ENCODE results near the gene FAM124A. TPM values are rescaled to one million over a fixed set of nuclear protein-coding genes. Genes with fewer than 3 reads are reported as not detected.

FAM124A gene
- total RNA-seq, 4 donors from 2014 or later: 1.9 to 17.7 (median 2.7) TPM

GRCh38 chr13:51191743-51192142 is 30.5 kb upstream of the FAM124A start:
- in situ Hi-C loops (cut with MboI; ENCODE audit: low pct_ligation_motif_present in 1 of 4, low pct_unique_long_range_greater_than_20kb in 1 of 4, low sequenced_read_pairs in 3 of 4) (no loop called here), intact Hi-C loops (cut with DNase I; ENCODE audit: low total_unique reads) (no loop called here)
- Histone ChIP-seq H3K9me3 (no peaks in the 10 kb centered on the region), H3K27ac (no peak overlapping the region), H3K4me1 (no peaks in the 10 kb centered on the region), H3K27me3 (no peaks in the 10 kb centered on the region), H3K36me3 (no peaks in the 10 kb centered on the region), H3K4me3 (no peak overlapping the region)
- TF ChIP-seq POLR2AphosphoS5 (IDR thresholded peaks at IDR 0.05) (no peak), POLR2A (IDR thresholded peaks at IDR 0.05) (no peak), CTCF (IDR thresholded peaks at IDR 0.05) (no peak), EP300 (IDR thresholded peaks at IDR 0.05; ENCODE audit: low read depth) (no peak)
- DNase-seq: no peak
- 85 to 90% methylated on average over 12 of the region's 12 CpGs for whole genome bisulfite sequencing, 2 donors (ENCODE audit: low coverage in 1 of 2)

- no peak overlapping the region for H3K4me3 ChIP-seq
- in situ Hi-C loops (cut with MboI; ENCODE audit: low pct_ligation_motif_present in 1 of 4, low pct_unique_long_range_greater_than_20kb in 1 of 4, low sequenced_read_pairs in 3 of 4): no loop called here
- no peaks in the 10 kb centered on the region for H3K4me1 ChIP-seq
- intact Hi-C loops (cut with DNase I; ENCODE audit: low total_unique reads): no loop called here
- TF ChIP-seq CTCF (IDR thresholded peaks at IDR 0.05) (no peak), EP300 (IDR thresholded peaks at IDR 0.05; ENCODE audit: low read depth) (no peak), POLR2AphosphoS5 (IDR thresholded peaks at IDR 0.05) (no peak), POLR2A (IDR thresholded peaks at IDR 0.05) (no peak)
- no peaks in the 10 kb centered on the region for H3K9me3 ChIP-seq
- H3K27ac ChIP-seq: no peak overlapping the region
- H3K36me3 ChIP-seq: no peaks in the 10 kb centered on the region
- no peaks in the 10 kb centered on the region for H3K27me3 ChIP-seq
- DNase-seq: no peak
- WGBS, 2 donors (ENCODE audit: low coverage in 1 of 2): 54 to 73% methylated on average over 1 of the region's 1 CpG
Observed at GRCh38 chr13:51192348-51192747, 29.9 kb upstream of the FAM124A start.

- Histone ChIP-seq H3K4me3 (no peak overlapping the region), H3K27me3 (no peaks in the 10 kb centered on the region), H3K9me3 (no peaks in the 10 kb centered on the region), H3K27ac (no peak overlapping the region), H3K4me1 (no peaks in the 10 kb centered on the region), H3K36me3 (no peaks in the 10 kb centered on the region)
- no peak for DNase-seq
- TF ChIP-seq POLR2AphosphoS5 (IDR thresholded peaks at IDR 0.05): no peak
- TF ChIP-seq EP300 (IDR thresholded peaks at IDR 0.05; ENCODE audit: low read depth): no peak
- TF ChIP-seq POLR2A (IDR thresholded peaks at IDR 0.05): no peak
- intact Hi-C loops (cut with DNase I; ENCODE audit: low total_unique reads) (no loop called here), in situ Hi-C loops (cut with MboI; ENCODE audit: low pct_ligation_motif_present in 1 of 4, low pct_unique_long_range_greater_than_20kb in 1 of 4, low sequenced_read_pairs in 3 of 4) (no loop called here)
- WGBS, 2 donors (ENCODE audit: low coverage in 1 of 2): 94% methylated on average over 2 of the region's 2 CpGs
Observed at GRCh38 chr13:51193387-51193786, 28.8 kb upstream of the FAM124A start.

- Histone ChIP-seq H3K4me1 (no peaks in the 10 kb centered on the region), H3K9me3 (no peaks in the 10 kb centered on the region), H3K27me3 (no peaks in the 10 kb centered on the region), H3K36me3 (no peaks in the 10 kb centered on the region), H3K27ac (no peak overlapping the region), H3K4me3 (no peak overlapping the region)
- no peak for DNase-seq
- in situ Hi-C loops (cut with MboI; ENCODE audit: low pct_ligation_motif_present in 1 of 4, low pct_unique_long_range_greater_than_20kb in 1 of 4, low sequenced_read_pairs in 3 of 4): no loop called here
- intact Hi-C loops (cut with DNase I; ENCODE audit: low total_unique reads): no loop called here
- TF ChIP-seq POLR2A (IDR thresholded peaks at IDR 0.05): no peak
- TF ChIP-seq EP300 (IDR thresholded peaks at IDR 0.05; ENCODE audit: low read depth): no peak
- TF ChIP-seq CTCF (IDR thresholded peaks at IDR 0.05): no peak
- 86% methylated on average over 8 of the region's 8 CpGs; no CpG with 5 or more reads in 1 of the 2 donors for WGBS, 2 donors (ENCODE audit: low coverage in 1 of 2)
Observed at GRCh38 chr13:51194942-51195341, 27.3 kb upstream of the FAM124A start.

GRCh38 chr13:51201886-51202285 is 20.3 kb upstream of the FAM124A start:
- no peak overlapping the region for H3K27ac ChIP-seq
- no peak for TF ChIP-seq POLR2AphosphoS5 (IDR thresholded peaks at IDR 0.05)
- no peak for TF ChIP-seq CTCF (IDR thresholded peaks at IDR 0.05)
- TF ChIP-seq EP300 (IDR thresholded peaks at IDR 0.05; ENCODE audit: low read depth): no peak
- no peak for TF ChIP-seq POLR2A (IDR thresholded peaks at IDR 0.05)
- no peaks in the 10 kb centered on the region for H3K9me3 ChIP-seq
- no peaks in the 10 kb centered on the region for H3K36me3 ChIP-seq
- in situ Hi-C loops (cut with MboI; ENCODE audit: low pct_ligation_motif_present in 1 of 4, low pct_unique_long_range_greater_than_20kb in 1 of 4, low sequenced_read_pairs in 3 of 4): no loop called here
- DNase-seq: no peak
- intact Hi-C loops (cut with DNase I; ENCODE audit: low total_unique reads): no loop called here
- no peaks in the 10 kb centered on the region for H3K27me3 ChIP-seq
- no peak overlapping the region for H3K4me3 ChIP-seq
- H3K4me1 ChIP-seq: no peaks in the 10 kb centered on the region
- WGBS, 2 donors (ENCODE audit: low coverage in 1 of 2): 73 to 76% methylated on average over 2 of the region's 2 CpGs

Data from transverse colon (tissue), 4 donors.